ENCODE data around the gene AKAP6. TPM values are rescaled to one million over a fixed set of nuclear protein-coding genes. Genes with fewer than 3 reads are reported as not detected.

The AKAP6 gene
- total RNA-seq, 1 donor from 2014 or later: 600 TPM

- no peaks in the 10 kb centered on the region for H3K4me1 Mint-ChIP-seq (ENCODE audit: low read depth, unreplicated experiment)
These were observed 427.1 kb downstream of the AKAP6 start for GRCh38 chr14:32756173-32756572.

GRCh38 chr14:32756775-32757174 is 427.7 kb downstream of the AKAP6 start:
- Mint-ChIP-seq H3K27ac (ENCODE audit: unreplicated experiment) (no peak overlapping the region), H3K4me1 (ENCODE audit: low read depth, unreplicated experiment) (no peaks in the 10 kb centered on the region), H3K9me3 (ENCODE audit: unreplicated experiment) (peaks cover 26% of the 10 kb centered on the region), H3K36me3 (ENCODE audit: unreplicated experiment) (peaks cover 28% of the 10 kb centered on the region), H3K27me3 (ENCODE audit: unreplicated experiment) (peaks cover 19% of the 10 kb centered on the region), H3K4me3 (ENCODE audit: unreplicated experiment) (no peak overlapping the region)
- DNase-seq: no peak
- no peak for TF ChIP-seq CTCF (IDR thresholded peaks at IDR 0.05; ENCODE audit: partially characterized antibody, unreplicated experiment)

More at GRCh38 chr14:32756173-32756572, 427.1 kb downstream of the AKAP6 start:
- no peak overlapping the region for H3K27ac Mint-ChIP-seq (ENCODE audit: unreplicated experiment)
- DNase-seq: no peak
- H3K36me3 Mint-ChIP-seq (ENCODE audit: unreplicated experiment): peaks cover 28% of the 10 kb centered on the region
- H3K27me3 Mint-ChIP-seq (ENCODE audit: unreplicated experiment): peaks cover 19% of the 10 kb centered on the region
- no peak for TF ChIP-seq CTCF (IDR thresholded peaks at IDR 0.05; ENCODE audit: partially characterized antibody, unreplicated experiment)
- H3K4me3 Mint-ChIP-seq (ENCODE audit: unreplicated experiment): no peak overlapping the region
- peaks cover 26% of the 10 kb centered on the region for H3K9me3 Mint-ChIP-seq (ENCODE audit: unreplicated experiment)

GRCh38 chr14:32757568-32757967 is 428.5 kb downstream of the AKAP6 start:
- Mint-ChIP-seq H3K36me3 (ENCODE audit: unreplicated experiment) (peaks cover 28% of the 10 kb centered on the region), H3K9me3 (ENCODE audit: unreplicated experiment) (peaks cover 24% of the 10 kb centered on the region), H3K27ac (ENCODE audit: unreplicated experiment) (no peak overlapping the region), H3K4me1 (ENCODE audit: low read depth, unreplicated experiment) (no peaks in the 10 kb centered on the region), H3K27me3 (ENCODE audit: unreplicated experiment) (peaks cover 19% of the 10 kb centered on the region), H3K4me3 (ENCODE audit: unreplicated experiment) (no peak overlapping the region)
- no peak for DNase-seq
- TF ChIP-seq CTCF (IDR thresholded peaks at IDR 0.05; ENCODE audit: partially characterized antibody, unreplicated experiment): no peak

DNA sequence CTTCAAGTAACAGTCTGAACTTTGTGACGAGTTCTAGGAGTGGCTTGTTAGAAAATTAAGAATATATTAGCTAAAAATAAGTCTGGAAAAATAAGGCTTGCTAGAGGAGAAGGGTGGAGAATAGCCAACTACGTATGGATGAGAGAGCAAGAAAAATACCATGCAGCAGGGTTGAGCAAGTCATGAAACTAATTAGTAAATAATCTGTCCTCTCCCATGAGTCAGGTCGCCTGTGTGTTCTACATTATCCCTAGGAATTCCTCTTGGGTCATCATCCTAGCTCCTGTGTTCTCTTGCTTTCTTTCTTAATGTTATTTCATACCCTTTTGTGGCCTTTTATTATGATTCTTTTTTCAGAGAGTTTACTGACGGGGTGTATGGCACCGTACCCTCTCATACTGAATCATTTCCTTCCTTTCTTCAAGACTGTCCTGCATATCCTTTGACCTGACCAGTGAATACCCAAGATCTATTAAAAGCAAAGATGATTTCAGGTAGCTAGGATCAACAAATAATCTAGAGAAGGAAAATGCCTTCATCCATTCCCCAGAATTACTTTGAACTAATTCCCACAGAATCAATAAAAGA is 432.4 kb downstream of the AKAP6 start:
- Mint-ChIP-seq H3K27me3 (ENCODE audit: unreplicated experiment) (peaks cover 12% of the 10 kb centered on the region), H3K9me3 (ENCODE audit: unreplicated experiment) (peaks cover 23% of the 10 kb centered on the region), H3K4me1 (ENCODE audit: low read depth, unreplicated experiment) (no peaks in the 10 kb centered on the region), H3K4me3 (ENCODE audit: unreplicated experiment) (no peak overlapping the region), H3K36me3 (ENCODE audit: unreplicated experiment) (peaks cover 6% of the 10 kb centered on the region), H3K27ac (ENCODE audit: unreplicated experiment) (no peak overlapping the region)
- DNase-seq: no peak
- no peak for TF ChIP-seq CTCF (IDR thresholded peaks at IDR 0.05; ENCODE audit: partially characterized antibody, unreplicated experiment)

DNA sequence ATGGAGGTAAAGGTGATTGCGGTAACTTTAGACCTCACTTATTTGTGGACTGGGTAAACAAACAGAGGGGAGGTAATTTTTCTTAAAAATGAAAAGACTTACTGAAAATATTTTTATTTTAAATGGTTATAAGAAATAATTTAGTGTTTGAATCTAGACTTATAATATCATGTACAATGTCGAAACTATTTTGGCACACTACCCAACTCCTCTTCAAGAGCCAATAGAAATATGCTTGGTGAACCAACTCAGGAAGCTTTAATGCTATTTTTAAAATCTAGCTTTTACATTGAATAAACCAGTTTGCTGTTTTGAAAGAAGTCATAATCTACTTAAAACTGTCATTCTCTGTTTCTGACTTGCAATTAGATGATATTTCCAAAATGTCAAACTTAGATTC is 433.8 kb downstream of the AKAP6 start:
- no peak for TF ChIP-seq CTCF (IDR thresholded peaks at IDR 0.05; ENCODE audit: partially characterized antibody, unreplicated experiment)
- no peaks in the 10 kb centered on the region for H3K4me1 Mint-ChIP-seq (ENCODE audit: low read depth, unreplicated experiment)
- no peak for DNase-seq
- peaks cover 11% of the 10 kb centered on the region for H3K27me3 Mint-ChIP-seq (ENCODE audit: unreplicated experiment)
- H3K4me3 Mint-ChIP-seq (ENCODE audit: unreplicated experiment): no peak overlapping the region
- H3K36me3 Mint-ChIP-seq (ENCODE audit: unreplicated experiment): peaks cover 1% of the 10 kb centered on the region
- H3K9me3 Mint-ChIP-seq (ENCODE audit: unreplicated experiment): peaks cover 16% of the 10 kb centered on the region
- H3K27ac Mint-ChIP-seq (ENCODE audit: unreplicated experiment): no peak overlapping the region

All from glutamatergic neuron (in vitro differentiated cells).